ENCODE measurements around the gene ZCCHC4.

- no peak for TF ChIP-seq CTCF (IDR thresholded peaks at IDR 0.05; ENCODE audit: low read length)
- TF ChIP-seq EZH2 (IDR thresholded peaks at IDR 0.05; ENCODE audit: borderline replicate concordance, low read length) = no peak
Measured at GRCh38 chr4:25347473-25347872, 34.9 kb downstream of the ZCCHC4 start.
